ENCODE results near the gene ZNF219. TPM values are rescaled to one million over a fixed set of nuclear protein-coding genes. Genes with fewer than 3 reads are reported as not detected.
A peak's percentile ranks its signal among the peaks of the same experiment; 100 is the strongest.

ZNF219 gene
- total RNA-seq, 1 donor from 2014 or later = 25.2 TPM

- TF ChIP-seq CTCF (IDR thresholded peaks at IDR 0.05) = peak; percentile 28
- H3K27ac Mint-ChIP-seq (ENCODE audit: unreplicated experiment) = peak overlapping the region; percentile 99
- peak overlapping the region; percentile 91 for H3K4me3 Mint-ChIP-seq (ENCODE audit: unreplicated experiment)
- H3K9me3 Mint-ChIP-seq (ENCODE audit: unreplicated experiment) = no peaks in the 10 kb centered on the region
- peaks cover 39% of the 10 kb centered on the region for H3K4me1 Mint-ChIP-seq (ENCODE audit: unreplicated experiment)
- H3K36me3 Mint-ChIP-seq (ENCODE audit: unreplicated experiment) = peaks cover 23% of the 10 kb centered on the region
- DNase-seq (ENCODE audit: extremely low spot score, unreplicated experiment) = no peak
- H3K27me3 Mint-ChIP-seq (ENCODE audit: unreplicated experiment) = no peaks in the 10 kb centered on the region
Measured at GRCh38 chr14:21072031-21072473, 26.4 kb downstream of the ZNF219 start.

GRCh38 chr14:21071225-21072030 lies 27.0 kb downstream of the ZNF219 start:
- peaks cover 19% of the 10 kb centered on the region for H3K36me3 Mint-ChIP-seq (ENCODE audit: unreplicated experiment)
- TF ChIP-seq CTCF (IDR thresholded peaks at IDR 0.05) = no peak
- H3K4me1 Mint-ChIP-seq (ENCODE audit: unreplicated experiment) = peaks cover 39% of the 10 kb centered on the region
- no peaks in the 10 kb centered on the region for H3K27me3 Mint-ChIP-seq (ENCODE audit: unreplicated experiment)
- H3K4me3 Mint-ChIP-seq (ENCODE audit: unreplicated experiment) = peak overlapping the region; percentile 91
- H3K27ac Mint-ChIP-seq (ENCODE audit: unreplicated experiment) = peak overlapping the region; percentile 99
- peak; percentile 97 for DNase-seq (ENCODE audit: extremely low spot score, unreplicated experiment)
- no peaks in the 10 kb centered on the region for H3K9me3 Mint-ChIP-seq (ENCODE audit: unreplicated experiment)

- H3K9me3 Mint-ChIP-seq (ENCODE audit: unreplicated experiment) = no peaks in the 10 kb centered on the region
- H3K4me1 Mint-ChIP-seq (ENCODE audit: unreplicated experiment) = peaks cover 36% of the 10 kb centered on the region
- no peak for TF ChIP-seq CTCF (IDR thresholded peaks at IDR 0.05)
- H3K27me3 Mint-ChIP-seq (ENCODE audit: unreplicated experiment) = no peaks in the 10 kb centered on the region
- H3K36me3 Mint-ChIP-seq (ENCODE audit: unreplicated experiment) = peaks cover 12% of the 10 kb centered on the region
- peak overlapping the region; percentile 99 for H3K27ac Mint-ChIP-seq (ENCODE audit: unreplicated experiment)
- no peak for DNase-seq (ENCODE audit: extremely low spot score, unreplicated experiment)
- peak overlapping the region; percentile 91 for H3K4me3 Mint-ChIP-seq (ENCODE audit: unreplicated experiment)
Measured at GRCh38 chr14:21070610-21071224, 27.7 kb downstream of the ZNF219 start.

- peak within 1 kb of the TSS; percentile 99 for H3K27ac Mint-ChIP-seq (ENCODE audit: unreplicated experiment)
- TF ChIP-seq CTCF (IDR thresholded peaks at IDR 0.05) = no peak
Measured at GRCh38 chr14:21070083-21070609, 28.3 kb downstream of the ZNF219 start, which contains the start of gene ARHGEF40. Gene ARHGEF40 (plus strand): TSS chr14:21070304. CDS start chr14:21070397, 93 bp downstream.

More at GRCh38 chr14:21070083-21070609, 28.3 kb downstream of the ZNF219 start, which contains the start of gene ARHGEF40:
- DNase-seq (ENCODE audit: extremely low spot score, unreplicated experiment) = no peak
- Mint-ChIP-seq H3K4me1 (ENCODE audit: unreplicated experiment) (peaks cover 35% of the 10 kb centered on the region), H3K27me3 (ENCODE audit: unreplicated experiment) (no peaks in the 10 kb centered on the region), H3K36me3 (ENCODE audit: unreplicated experiment) (peaks cover 10% of the 10 kb centered on the region), H3K4me3 (ENCODE audit: unreplicated experiment) (peak within 1 kb of the TSS; percentile 91), H3K9me3 (ENCODE audit: unreplicated experiment) (no peaks in the 10 kb centered on the region)
